Stimulated activated CD8-positive, alpha-beta memory T cell treated with anti-CD3 and anti-CD28 coated beads, Interleukin-4, amount 100 ng/mL, for 4 hours (primary cell): ENCODE measurements around the gene FBN2.
"Not testable (repeated sequence)": the region's sequence is repeated elsewhere in the genome, so short reads cannot be mapped to it uniquely, and the experiment has no call there.

Experiments
- DNase-seq, 2 donors: peaks; one replicate each; pipeline ENCODE4 v3.0.0-alpha.2; 2020; ENCODE audit warnings: low read depth in 2 of 2, low spot score in 1 of 2

FBN2 gene

DNA sequence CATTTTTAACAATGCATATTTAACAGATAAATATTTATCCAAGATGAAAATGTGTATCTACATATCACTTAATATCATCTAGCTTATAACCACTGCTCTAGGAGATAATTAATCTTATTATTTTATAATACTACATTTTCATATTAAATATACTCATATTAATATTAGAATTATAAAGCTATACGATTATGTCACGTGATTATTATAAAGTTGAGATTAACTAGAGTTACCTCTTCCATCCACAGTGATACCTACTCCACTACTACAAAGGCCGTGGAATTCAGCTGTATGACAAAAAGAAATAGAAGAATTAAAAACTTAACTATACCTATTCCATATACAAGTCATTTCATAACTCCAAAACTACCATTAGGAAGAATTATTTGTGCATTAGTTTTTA, 171.9 kb downstream of the FBN2 start:
- DNase-seq, result no peak

DNA sequence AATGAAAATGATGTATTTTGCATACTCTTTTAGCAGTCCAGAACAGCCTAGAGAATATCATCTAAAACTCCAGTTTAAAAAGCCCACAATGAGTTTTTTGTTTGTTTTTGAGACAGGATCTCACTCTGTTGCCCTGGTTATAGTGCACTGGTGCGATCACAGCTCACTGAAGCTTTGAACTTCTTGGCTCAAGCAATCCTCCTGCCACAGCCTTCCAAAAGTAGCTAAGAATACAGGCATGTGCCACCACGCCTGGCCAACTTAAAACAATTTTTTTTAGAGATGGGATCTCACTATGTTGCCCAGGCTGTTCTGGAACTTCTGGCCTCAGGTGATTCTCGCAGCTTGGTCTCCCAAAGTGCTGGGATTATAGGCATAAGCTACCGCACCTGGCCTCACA, 175.7 kb downstream of the FBN2 start:
- no peak for DNase-seq

DNA sequence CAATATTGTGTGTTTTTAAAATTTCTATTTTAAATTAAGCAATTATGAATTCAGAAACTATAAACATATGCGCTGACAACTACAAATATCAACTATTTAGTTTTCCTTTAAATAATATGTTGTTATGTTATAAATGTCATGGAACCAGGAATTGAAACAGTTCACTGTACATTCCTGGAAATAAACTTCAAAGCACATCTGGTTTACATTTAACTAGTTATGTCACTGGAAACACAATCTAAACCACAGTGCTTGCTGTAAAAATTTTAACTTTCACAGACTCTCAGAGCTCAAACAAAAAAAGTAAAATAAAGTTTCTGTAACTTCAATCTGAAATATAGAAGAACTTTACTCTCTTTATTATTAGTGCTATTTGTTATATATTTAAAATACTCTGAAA, 179.2 kb downstream of the FBN2 start:
- no peak for DNase-seq

DNA sequence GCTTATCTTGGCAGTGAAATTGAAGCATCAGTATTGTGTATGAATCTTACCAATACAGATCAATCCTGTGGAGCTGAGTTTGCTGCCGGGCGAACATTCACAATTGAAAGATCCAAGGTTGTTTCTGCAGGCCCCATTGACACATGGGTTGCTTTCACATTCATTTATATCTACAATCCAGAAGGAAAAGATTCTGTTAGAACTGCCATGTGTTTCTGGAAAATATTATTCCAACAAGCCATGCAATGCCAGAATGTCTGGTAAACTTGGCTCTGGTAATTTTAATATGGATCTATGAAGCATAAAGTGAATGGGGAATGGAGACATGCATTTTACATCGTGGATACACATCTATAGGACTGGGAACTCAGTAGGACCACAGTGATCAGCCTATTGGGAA, 180.8 kb downstream of the FBN2 start:
- no peak for DNase-seq

DNA sequence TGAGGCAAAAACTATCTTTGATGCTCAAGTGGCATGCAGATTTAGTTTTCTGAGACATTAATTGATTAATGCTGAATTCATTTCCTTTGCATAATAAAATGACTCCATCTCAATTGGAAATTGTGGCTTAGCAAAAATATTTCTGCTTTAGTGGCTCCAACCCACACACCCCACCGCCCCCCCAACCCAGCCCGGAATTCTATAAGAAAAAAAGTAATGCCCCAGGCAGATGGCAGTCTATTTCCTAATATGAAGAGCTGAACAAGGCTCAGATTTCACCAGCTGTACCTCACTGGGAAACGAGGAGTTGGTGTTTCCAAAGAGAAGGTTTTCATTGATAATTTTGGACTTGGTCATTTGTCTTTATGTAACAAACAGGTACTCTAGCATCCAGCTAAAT, 182.1 kb downstream of the FBN2 start:
- DNase-seq, result no peak

DNA sequence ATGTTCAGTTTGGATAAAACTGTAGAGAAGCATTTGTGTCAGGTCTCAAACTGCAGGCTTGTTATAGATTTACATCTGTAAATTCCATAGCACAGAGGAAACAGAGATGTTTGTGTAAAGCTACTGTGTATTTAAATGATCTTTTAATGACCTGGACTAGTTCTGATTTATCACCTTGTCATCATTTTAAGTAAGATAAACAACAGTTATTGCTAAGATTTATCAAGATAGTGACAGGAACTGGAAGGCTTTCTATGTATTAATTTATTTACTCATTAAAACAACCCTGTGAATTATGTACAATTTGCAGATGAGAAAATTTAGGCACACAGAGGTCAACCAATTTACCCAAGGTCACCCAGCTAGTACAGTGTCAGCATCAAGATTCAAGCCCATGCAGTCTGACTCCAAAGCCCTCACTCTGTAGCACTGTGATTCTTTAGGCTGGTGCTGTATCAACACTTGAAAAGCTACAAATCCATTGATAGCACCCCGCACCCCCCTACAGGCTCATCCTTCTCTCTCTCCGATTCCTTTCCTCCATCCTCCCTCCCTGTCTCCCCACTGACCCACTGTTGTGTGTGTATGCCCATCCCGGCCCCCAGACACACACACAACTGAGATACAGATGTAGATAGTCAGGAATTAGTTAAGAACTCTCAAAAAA, 184.5 kb downstream of the FBN2 start:
- no peak for DNase-seq

DNA sequence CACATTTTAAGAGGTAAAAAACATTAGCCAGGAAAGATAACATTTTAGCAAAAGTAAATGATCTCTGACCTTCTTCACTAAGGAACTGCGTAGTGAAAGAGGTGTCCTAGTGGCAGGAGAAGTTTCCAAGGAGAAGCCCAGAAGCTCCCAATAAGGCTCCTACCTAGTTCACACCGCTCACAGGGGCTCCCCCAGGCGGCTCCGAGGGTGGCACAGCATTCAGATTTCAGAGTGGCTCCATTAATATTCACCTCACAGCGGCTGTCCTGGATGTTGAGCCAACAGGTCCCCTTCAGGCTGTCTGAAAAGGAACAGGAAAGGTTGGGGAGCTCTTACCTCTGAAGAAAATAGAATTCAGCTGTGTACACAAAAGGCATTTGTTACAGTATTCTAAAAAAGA, 187.3 kb downstream of the FBN2 start:
- no peak for DNase-seq

DNA sequence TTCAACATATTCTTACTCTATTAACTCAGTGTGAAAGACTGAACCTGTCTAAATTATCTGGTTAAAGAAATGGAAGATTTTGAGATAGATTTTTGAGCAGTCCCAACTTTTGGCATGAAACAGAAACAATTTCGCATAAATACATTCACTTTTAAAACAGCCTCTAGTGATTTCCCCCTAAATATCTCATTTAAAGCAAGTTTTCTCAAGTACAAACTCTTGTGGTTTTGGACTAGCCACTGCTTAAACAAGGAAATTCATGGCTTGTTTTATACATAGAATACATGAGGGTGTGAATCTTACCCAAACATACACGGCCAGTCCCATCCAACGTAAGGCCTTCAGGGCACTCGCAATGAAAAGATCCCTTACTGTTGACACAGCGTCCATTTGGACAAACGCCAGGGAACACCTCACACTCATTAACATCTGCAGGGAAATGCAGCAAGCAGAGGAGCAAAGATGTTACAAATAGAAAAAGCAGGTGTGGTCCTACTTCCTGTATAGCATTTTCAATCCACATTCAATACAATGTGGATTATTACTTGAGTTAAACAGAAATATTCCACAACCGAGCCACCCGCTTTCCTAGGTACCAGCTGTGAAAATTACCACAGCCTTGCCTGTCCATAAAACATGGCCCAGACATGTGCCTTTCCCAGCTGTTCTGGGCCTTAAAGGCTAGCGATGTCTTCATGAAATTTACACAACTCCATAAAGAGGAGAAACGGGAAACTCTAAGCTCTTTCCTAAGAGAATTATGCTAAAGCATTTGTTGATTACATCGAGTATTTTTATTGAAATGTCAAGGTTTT, 188.8 kb downstream of the FBN2 start:
- DNase-seq, result no peak

DNA sequence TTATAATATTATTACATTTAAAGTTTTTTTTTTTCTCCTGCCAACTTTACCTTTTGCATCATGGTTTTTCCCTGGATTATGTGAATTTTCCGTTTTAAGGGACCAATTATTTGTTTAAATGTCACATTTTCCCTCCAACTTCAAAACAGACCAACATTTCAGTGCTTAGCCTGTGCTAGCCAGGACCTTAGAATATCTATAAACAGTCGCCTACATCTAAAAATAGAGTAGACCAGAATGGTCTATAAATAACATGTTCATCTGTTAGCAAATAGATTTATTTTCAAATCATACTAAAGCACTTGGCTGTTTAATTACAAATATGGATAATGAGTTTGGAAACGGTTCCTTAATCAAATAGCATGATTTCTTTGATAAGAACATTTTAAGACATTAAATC, 192.0 kb downstream of the FBN2 start:
- DNase-seq, result no peak

DNA sequence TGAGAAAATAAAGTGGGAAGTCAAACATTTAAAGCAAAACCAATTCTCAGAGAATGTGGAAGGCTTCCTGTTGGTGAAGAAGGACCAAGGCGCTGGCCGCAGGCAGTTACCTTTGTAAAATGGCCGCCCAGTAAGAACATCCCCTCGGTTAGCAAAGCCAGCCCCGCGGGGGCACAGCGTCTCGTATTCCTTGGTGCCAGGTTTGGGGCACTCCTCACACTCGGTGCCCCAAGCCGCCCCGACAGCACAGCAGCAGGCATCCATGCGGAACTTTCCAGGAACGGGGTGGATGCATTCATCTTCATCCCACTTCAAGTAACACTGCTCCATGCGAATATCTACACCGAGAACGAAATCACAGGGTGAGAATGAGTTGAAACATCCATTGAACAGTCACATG, 192.8 kb downstream of the FBN2 start:
- DNase-seq, result no peak

DNA sequence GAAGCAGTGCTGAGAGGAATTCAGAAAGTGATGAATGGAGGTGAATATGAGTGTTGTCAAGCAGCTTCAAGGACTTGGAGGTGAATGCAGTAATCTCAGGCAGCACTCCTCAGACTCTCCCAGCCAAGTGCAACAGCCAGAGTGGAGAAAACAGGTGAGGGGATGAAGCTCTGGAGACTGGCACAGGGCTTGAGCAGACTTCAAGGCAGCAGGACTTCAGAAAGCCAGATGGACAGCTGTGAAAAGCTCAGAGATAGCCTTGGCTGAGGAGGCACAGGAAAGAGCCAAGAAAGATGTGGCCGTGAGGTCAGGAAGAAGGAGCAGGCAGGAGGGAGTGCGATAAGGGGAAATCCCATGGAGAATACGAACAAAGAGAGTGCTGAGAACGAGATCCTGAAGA, 194.9 kb downstream of the FBN2 start:
- DNase-seq, result no peak

DNA sequence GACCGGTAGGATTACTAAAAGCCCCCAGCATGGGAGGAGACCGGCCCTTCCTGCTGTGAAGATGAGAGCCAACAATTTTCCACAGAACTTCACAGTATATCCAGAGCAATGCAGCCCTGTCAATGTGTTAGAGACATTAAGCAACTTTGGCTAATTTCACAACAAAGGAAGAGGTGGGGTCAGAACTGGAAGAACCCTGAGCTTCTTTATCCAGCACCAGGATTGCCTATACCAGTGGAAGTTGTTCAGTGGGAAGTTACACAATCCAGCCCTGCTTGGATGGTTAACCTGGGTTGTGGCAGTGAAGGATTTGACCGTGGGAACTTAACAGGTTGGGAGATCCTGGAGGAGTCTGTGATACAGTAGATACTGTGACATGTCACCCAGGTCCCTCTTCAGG, 197.0 kb downstream of the FBN2 start:
- no peak for DNase-seq

DNA sequence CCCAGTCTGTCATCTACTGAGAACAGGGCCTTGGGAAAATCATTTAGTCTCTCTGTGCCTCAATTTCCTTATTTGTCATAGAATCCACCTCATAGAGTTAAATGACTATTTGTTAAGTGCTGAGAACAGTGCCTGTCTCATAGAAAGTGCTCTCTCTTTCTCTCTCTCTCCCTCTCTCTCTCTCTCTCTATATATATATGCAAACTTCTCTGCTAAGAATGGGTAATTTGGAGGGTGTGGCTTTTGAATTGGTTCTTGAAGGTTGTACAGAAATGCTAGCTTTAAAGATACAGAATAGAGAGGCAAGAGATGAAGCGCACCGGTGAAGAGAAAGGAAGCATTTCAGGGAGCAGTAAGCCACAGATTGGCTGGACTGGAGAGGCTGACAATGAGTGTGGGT, 197.4 kb downstream of the FBN2 start:
- DNase-seq, result no peak

DNA sequence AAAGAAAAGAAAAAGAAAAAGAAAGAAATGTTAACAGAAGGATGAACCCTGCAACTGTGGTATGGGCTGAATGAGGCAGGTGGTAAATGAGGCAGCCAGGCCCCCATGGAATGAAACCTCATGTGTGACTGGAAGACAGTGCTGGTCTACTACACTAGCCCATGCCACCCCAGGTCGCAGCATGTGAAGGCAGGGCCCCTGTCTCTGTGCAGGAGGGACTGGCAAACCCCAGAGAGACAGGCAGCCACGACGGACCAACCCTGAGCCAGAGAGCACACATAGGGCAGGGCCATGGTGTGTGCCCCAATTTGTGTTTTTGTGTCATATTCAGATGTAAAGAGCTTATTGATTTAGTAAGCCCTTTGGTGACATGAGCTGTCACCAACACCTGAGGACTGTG, 198.5 kb downstream of the FBN2 start:
- DNase-seq, result no peak

DNA sequence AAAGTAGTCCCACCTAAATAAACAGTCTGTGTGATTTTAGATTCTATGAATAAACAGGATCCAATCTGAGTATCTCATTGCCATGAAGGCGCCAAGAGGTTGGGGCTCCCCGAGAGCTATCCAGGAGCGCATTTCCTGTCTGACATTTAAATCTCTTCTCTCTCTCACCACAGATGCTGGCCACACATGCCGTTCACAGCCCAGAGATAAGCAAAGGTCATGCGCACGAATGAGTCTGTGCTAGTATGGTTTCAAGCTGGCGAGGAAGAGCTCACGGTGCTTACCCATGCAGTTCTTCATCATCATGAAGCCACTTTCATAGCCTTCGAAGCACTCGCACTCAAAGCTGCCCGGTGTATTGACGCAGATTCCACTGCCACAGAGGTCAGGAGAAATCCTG, 199.4 kb downstream of the FBN2 start:
- DNase-seq, result no peak

DNA sequence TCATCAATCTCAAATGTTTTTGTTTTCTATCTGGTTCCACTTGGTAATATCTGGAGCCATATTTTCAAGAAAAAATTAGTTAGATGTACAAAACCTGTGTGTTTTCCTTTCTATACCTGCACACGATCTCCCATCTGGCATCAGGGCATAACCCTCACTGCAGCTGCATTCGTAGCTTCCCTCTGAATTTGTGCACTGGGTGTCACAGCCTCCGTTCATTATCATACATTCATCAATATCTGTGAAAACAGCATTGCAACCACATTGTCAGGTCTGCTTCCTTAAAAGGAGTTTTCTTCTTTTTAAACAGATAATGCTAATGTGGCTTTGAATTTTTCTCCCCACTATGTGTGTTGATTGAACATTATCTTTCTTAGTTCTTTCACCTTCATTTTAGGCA, 202.7 kb downstream of the FBN2 start:
- DNase-seq, result no peak

DNA sequence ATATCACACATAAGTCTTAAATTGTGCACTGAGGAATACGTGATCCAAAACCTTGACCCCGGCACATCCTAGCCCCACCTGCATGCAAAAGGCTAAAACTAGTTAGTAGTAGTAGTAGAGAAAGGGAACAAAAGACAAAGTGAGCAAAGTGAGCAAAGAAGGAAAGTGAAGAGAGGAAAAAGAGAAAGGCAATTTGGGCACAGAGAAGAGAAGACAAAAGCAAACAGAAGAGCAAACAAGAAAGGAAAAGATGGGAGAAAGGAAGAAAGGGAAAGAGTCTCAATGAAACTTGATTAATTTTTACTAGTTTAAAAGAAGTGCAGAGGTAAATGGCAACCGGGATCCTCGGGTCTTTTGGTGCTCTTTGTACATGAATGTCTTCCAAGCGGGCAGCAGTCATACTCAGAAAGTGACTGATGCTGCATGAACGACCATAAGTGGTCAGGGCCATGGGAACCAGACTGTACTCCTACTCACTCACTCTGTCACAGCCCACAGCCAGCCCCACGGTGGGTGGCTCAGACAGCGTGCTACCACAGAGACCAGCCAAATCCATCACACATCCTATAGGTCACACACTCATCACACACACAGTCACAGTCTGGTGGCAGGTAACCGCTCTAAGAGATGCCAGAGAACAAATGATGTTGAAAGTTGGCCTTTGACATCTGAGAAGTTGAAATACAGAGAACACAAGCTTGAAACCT, 203.9 kb downstream of the FBN2 start:
- DNase-seq, result no peak

DNA sequence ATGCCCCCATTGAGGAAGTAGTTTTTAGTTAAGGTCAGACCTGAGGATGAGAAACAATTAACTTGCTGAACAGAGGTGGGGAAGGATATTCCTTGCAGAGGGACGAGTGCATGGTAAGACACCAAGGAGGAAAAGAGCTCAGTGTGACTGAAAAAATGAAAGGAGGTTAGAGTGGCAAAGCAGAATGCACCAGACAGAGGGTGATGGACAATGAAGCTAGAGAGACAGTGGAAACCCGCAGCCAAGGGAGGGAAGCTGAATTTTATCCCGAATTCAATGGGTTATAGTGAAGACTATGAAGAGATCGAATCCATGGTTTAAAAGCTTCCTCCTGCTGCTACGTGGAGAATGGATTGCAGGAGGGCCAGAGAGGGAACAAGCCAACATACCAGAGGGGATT, 206.8 kb downstream of the FBN2 start:
- DNase-seq, result no peak

DNA sequence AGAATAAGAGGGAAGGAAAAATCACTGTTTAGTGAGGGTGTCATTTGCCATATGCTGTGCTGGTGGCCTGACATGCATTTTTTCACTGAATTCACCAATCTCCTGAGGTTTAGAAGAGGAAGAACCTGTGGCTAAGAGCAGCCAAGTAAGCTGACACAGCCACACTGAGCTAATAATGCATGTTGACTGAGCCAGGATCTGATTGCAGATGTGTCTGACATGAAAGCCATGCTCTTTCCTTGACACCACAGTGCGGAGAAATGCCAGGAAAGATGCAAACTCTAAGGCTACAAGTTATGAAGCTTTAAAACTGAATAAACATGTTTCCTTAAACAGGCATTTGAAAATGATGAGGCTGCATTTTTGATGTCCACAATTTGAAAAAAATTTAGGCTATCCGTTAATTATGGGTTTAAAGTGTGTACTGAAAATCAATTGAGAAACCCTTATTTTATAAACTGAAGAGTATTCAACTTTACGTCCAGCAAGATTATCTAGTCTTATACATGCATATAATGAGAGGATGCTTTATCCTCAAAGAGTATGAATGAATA, 208.6 kb downstream of the FBN2 start:
- DNase-seq, result no peak

DNA sequence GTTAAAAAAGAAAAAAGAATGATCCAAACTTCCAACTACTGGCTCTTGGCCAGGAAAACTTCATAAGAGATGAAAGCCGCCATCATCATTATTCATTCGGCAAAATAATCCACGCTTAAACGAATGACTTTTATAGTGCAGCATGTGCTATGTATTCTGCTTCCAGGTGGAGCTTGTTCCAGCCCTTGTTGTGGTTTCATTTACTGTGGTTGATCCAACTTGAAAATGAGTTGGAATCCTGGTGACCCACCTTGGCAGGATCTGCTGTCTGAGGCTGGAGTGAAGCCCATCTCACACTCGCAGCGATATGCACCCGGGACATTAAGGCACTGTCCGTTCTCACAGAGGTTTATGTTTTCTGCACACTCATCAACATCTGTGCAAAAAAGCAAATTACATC, 209.6 kb downstream of the FBN2 start:
- no peak for DNase-seq

DNA sequence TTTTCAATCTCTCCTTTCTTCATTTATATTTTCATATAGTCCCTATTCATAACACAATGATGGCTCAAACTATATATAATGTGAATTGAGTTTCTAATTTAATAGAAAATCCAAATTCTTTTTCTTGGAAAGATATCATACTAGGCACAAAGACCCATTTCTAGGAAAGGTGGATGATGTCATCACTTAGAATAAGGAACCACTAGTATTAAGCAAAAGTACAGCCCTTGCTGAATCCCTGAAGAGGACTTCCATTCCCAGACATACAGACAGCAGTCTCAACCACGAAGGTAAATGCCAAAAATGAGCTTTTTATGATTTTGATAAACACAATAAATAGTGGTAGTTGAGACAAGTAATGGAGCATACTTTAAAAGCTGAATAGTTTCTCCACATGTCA, 210.0 kb downstream of the FBN2 start:
- no peak for DNase-seq

DNA sequence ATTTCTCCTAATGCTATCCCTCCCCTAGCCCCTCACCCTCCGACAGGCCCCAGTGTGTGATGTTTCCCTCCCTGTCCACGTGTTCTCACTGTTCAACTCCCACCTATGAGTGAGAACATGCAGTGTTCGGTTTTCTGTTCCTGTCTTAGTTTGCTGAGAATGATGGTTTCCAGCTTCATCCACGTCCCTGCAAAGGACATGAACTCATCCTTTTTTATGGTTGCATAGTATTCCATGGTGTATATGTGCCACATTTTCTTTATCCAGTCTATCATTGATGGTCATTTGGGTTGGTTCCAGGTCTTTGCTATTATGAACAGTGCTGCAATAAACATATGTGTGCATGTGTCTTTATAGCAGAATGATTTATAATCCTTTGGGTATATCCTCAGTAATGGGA, 216.6 kb downstream of the FBN2 start:
- not testable (repeated sequence) for DNase-seq
